SK-N-SH (cell line): Measurements from ENCODE around the gene TM9SF4.

Source experiments
- GATA2 ChIP-seq: sonication (generic); formaldehyde crosslinking; IDR thresholded peaks from 2 replicates; pipeline ENCODE4 v1.5.0; 2020; ENCODE audit warnings: mild to moderate bottlenecking, missing genetic modification reagents
- TF ChIP-seq, protein P1 (sequence below): IDR thresholded peaks from 2 replicates; pipeline ENCODE4 v1.6.1; 2012; ENCODE audit warnings: mild to moderate bottlenecking, low read depth, low read length, moderate library complexity

DNA sequence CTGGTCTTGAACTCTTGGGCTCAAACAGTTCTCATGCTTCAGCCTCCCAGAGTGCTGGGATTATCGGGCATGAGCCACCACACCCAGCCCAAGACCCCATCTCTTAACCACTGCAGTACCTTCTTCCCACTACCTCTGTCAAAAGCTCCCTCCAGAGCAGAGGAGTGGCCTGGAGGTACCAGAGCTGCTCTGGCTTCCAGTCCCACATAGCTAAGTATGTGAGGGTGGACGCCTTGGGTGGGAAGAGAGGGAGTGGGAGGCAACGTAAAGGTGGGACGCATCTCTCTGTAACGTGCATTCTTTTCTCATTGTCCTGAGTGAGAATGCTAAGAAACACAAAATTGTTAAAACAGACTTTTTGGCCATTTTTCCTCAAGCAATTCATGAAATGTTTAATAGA is 24.5 kb downstream of the TM9SF4 start:
- no peak for TF ChIP-seq GATA2 (CRISPR knock-in tag)
- TF ChIP-seq, protein P1, sequence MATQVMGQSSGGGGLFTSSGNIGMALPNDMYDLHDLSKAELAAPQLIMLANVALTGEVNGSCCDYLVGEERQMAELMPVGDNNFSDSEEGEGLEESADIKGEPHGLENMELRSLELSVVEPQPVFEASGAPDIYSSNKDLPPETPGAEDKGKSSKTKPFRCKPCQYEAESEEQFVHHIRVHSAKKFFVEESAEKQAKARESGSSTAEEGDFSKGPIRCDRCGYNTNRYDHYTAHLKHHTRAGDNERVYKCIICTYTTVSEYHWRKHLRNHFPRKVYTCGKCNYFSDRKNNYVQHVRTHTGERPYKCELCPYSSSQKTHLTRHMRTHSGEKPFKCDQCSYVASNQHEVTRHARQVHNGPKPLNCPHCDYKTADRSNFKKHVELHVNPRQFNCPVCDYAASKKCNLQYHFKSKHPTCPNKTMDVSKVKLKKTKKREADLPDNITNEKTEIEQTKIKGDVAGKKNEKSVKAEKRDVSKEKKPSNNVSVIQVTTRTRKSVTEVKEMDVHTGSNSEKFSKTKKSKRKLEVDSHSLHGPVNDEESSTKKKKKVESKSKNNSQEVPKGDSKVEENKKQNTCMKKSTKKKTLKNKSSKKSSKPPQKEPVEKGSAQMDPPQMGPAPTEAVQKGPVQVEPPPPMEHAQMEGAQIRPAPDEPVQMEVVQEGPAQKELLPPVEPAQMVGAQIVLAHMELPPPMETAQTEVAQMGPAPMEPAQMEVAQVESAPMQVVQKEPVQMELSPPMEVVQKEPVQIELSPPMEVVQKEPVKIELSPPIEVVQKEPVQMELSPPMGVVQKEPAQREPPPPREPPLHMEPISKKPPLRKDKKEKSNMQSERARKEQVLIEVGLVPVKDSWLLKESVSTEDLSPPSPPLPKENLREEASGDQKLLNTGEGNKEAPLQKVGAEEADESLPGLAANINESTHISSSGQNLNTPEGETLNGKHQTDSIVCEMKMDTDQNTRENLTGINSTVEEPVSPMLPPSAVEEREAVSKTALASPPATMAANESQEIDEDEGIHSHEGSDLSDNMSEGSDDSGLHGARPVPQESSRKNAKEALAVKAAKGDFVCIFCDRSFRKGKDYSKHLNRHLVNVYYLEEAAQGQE, result no peak
